Osteoblast (primary cell): ENCODE results near the gene CACNA1D. TPM values are rescaled to one million over a fixed set of nuclear protein-coding genes. Genes with fewer than 3 reads are reported as not detected.

Source experiments
- DNase-seq: peaks from one replicate; pipeline ENCODE4 v3.0.0; 2011; ENCODE audit warnings: low spot score, mixed read lengths; ENCODE audit not compliant: insufficient read length; ENCODE audit errors: missing footprints
- H2AFZ ChIP-seq: 2 replicates; pipeline ENCODE4 v1.6.0; 2011; ENCODE audit warnings: mild to moderate bottlenecking, low read length
- H3K27ac ChIP-seq: 2 replicates; pipeline ENCODE4 v1.5.1; 2011; ENCODE audit warnings: mild to moderate bottlenecking, low read depth, low read length, moderate library complexity
- H3K27me3 ChIP-seq: 2 replicates; pipeline ENCODE4 v1.6.0; 2012; ENCODE audit warnings: mild to moderate bottlenecking, control low read depth, inconsistent platforms, low read length, moderate library complexity; ENCODE audit not compliant: insufficient read depth
- H3K36me3 ChIP-seq: 2 replicates; pipeline ENCODE4 v1.5.1; 2011; ENCODE audit warnings: mild to moderate bottlenecking, low read length, control low read depth, moderate library complexity; ENCODE audit not compliant: insufficient read depth
- H3K4me1 ChIP-seq: 2 replicates; pipeline ENCODE4 v1.5.1; 2011; ENCODE audit warnings: mild to moderate bottlenecking, low read length, control low read depth, moderate library complexity; ENCODE audit not compliant: insufficient read depth
- H3K4me2 ChIP-seq: 2 replicates; pipeline ENCODE4 v1.6.0; 2011; ENCODE audit warnings: mild to moderate bottlenecking, low read length; ENCODE audit not compliant: insufficient read depth
- H3K4me3 ChIP-seq: fragments of 200-600 bp; sonication (generic); 3 replicates; pipeline ENCODE4 v1.5.1; 2012; ENCODE audit warnings: mild to moderate bottlenecking, low read length, inconsistent platforms; ENCODE audit not compliant: insufficient read depth
- H3K79me2 ChIP-seq: 2 replicates; pipeline ENCODE4 v1.6.0; 2012; ENCODE audit warnings: mild to moderate bottlenecking, low read length, control low read depth, inconsistent platforms; ENCODE audit not compliant: insufficient read depth
- H3K9me3 ChIP-seq: 2 replicates; pipeline ENCODE4 v1.5.1; 2011; ENCODE audit warnings: low read depth, low read length, control low read depth
- H4K20me1 ChIP-seq: 2 replicates; pipeline ENCODE4 v1.6.0; 2012; ENCODE audit warnings: mild to moderate bottlenecking, low read length, control low read depth; ENCODE audit not compliant: insufficient read depth
- total RNA-seq: library from RNA; depleted of rRNA; stranded (reverse); fragments of >200 nt; gene quantifications from 2 replicates; pipeline ENCODE4 v1.2.3, GENCODE V29; 2012
- TF ChIP-seq, protein P1 (sequence below): IDR thresholded peaks from 2 replicates; pipeline ENCODE4 v1.5.1; 2011; ENCODE audit warnings: mild to moderate bottlenecking, low read depth, low read length, moderate library complexity; ENCODE audit errors: extremely low read depth

The CACNA1D gene
- total RNA-seq, 1 donor: under 0.01 TPM

DNA sequence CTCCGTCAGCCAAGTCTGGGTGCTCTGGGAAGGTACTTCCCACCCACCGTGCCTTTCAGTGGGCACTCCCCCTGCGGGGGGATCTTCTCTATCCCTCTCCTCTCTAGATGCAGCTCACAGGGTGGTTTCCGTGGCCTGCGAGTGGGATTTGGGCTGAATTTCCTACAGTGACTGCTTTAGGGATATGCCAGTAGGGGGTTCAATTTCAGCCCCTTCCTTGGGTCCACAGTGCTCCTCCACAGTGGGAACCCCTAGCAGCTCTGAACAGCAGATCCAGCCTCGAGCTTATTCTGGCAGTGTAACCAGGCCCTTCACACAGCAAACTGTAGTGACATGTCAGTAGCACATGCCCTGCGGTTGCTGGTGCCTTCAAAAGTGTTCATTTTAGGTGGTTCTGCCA, 196.1 kb downstream of the CACNA1D start:
- no peaks in the 10 kb centered on the region for H3K9me3 ChIP-seq
- H3K4me3 ChIP-seq: no peak overlapping the region
- no peak overlapping the region for H3K27ac ChIP-seq
- no peaks in the 10 kb centered on the region for H3K27me3 ChIP-seq
- DNase-seq: no peak
- no peaks in the 10 kb centered on the region for H3K36me3 ChIP-seq
- H3K4me1 ChIP-seq: no peaks in the 10 kb centered on the region
- H3K4me2 ChIP-seq: no peak overlapping the region
- no peaks in the 10 kb centered on the region for H3K79me2 ChIP-seq
- no peaks in the 10 kb centered on the region for H4K20me1 ChIP-seq
- TF ChIP-seq, protein P1, sequence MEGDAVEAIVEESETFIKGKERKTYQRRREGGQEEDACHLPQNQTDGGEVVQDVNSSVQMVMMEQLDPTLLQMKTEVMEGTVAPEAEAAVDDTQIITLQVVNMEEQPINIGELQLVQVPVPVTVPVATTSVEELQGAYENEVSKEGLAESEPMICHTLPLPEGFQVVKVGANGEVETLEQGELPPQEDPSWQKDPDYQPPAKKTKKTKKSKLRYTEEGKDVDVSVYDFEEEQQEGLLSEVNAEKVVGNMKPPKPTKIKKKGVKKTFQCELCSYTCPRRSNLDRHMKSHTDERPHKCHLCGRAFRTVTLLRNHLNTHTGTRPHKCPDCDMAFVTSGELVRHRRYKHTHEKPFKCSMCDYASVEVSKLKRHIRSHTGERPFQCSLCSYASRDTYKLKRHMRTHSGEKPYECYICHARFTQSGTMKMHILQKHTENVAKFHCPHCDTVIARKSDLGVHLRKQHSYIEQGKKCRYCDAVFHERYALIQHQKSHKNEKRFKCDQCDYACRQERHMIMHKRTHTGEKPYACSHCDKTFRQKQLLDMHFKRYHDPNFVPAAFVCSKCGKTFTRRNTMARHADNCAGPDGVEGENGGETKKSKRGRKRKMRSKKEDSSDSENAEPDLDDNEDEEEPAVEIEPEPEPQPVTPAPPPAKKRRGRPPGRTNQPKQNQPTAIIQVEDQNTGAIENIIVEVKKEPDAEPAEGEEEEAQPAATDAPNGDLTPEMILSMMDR: no peak
- no peak overlapping the region for H2AFZ ChIP-seq

DNA sequence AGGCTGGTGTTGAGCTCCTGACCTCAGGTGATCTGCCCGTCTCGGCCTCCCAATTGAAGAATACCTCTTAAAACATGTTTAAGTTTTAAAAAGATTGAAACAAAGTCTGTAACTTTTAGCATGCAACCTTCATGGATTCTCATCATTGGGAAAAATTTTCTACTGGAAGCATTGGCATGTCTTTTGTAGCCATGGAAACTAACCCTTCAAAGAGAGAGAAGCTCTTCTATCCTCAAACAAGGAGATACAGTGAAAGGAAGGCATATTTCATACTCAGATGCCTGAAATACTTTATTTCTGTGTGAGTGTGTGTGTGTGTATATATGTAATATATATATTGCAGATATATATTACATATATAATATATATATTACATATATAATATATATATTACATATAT, 196.9 kb downstream of the CACNA1D start:
- no peak for DNase-seq
- Histone ChIP-seq H3K79me2 (no peaks in the 10 kb centered on the region), H3K27ac (no peak overlapping the region), H3K4me2 (no peak overlapping the region), H3K4me1 (no peaks in the 10 kb centered on the region), H2AFZ (no peak overlapping the region), H4K20me1 (no peaks in the 10 kb centered on the region), H3K9me3 (no peaks in the 10 kb centered on the region), H3K36me3 (no peaks in the 10 kb centered on the region), H3K4me3 (no peak overlapping the region), H3K27me3 (no peaks in the 10 kb centered on the region)
- TF ChIP-seq, protein P1: no peak

DNA sequence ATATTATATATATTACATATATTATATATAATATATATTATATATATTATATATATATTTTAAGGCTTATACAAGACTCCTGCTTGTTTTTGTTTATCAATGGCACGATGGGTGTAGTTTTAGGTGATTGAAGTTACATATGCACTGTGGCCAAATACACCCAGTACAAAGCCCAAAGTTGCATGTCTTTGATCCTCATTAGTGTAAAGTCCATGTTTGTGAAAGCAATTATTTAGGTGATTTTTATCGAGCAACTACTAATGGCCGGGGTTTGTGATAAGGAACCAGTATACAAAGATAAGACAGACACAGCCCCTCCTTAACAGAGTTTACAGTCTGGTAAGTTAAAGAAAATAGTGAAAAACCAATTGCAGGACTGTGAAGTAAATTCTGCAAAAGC, 197.5 kb downstream of the CACNA1D start:
- no peak for DNase-seq
- TF ChIP-seq, protein P1: no peak
- H3K27ac ChIP-seq: no peak overlapping the region
- no peaks in the 10 kb centered on the region for H3K79me2 ChIP-seq
- no peaks in the 10 kb centered on the region for H3K36me3 ChIP-seq
- H3K4me1 ChIP-seq: no peaks in the 10 kb centered on the region
- H3K27me3 ChIP-seq: no peaks in the 10 kb centered on the region
- H3K4me2 ChIP-seq: no peak overlapping the region
- no peaks in the 10 kb centered on the region for H4K20me1 ChIP-seq
- no peak overlapping the region for H3K4me3 ChIP-seq
- H3K9me3 ChIP-seq: no peaks in the 10 kb centered on the region
- H2AFZ ChIP-seq: no peak overlapping the region

GRCh38 chr3:53693451-53693850, 199.0 kb downstream of the CACNA1D start:
- TF ChIP-seq, protein P1: no peak
- no peak for DNase-seq

More at GRCh38 chr3:53693451-53693850, 199.0 kb downstream of the CACNA1D start:
- no peak overlapping the region for H3K4me3 ChIP-seq
- no peak overlapping the region for H2AFZ ChIP-seq
- no peaks in the 10 kb centered on the region for H3K9me3 ChIP-seq
- H3K79me2 ChIP-seq: no peaks in the 10 kb centered on the region
- no peaks in the 10 kb centered on the region for H4K20me1 ChIP-seq
- no peaks in the 10 kb centered on the region for H3K4me1 ChIP-seq
- H3K27me3 ChIP-seq: peaks cover 2% of the 10 kb centered on the region
- H3K36me3 ChIP-seq: no peaks in the 10 kb centered on the region
- no peak overlapping the region for H3K4me2 ChIP-seq
- H3K27ac ChIP-seq: no peak overlapping the region
